ENCODE results near the gene MGMT.

Gene MGMT

DNA sequence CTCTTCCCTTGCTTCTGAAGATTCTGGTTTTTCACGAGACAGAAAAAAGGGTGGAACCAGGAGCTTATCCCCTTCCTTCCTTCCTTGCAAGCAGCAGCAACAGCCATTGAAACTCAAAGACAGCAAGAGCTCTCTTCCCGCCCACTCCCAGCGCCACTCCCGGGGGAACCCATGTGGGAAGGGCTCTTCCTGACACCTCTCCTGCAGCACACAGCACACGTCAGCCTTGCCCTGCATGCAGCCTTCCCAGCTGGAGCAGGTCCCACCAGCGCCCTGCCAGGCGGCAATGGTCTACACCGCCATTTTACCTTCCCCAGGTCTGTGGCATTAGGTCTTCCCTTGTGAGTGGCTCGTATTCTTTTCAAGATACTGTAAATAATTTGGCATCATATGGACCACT lies 161.8 kb downstream of the MGMT start:
- TF ChIP-seq, protein P1, sequence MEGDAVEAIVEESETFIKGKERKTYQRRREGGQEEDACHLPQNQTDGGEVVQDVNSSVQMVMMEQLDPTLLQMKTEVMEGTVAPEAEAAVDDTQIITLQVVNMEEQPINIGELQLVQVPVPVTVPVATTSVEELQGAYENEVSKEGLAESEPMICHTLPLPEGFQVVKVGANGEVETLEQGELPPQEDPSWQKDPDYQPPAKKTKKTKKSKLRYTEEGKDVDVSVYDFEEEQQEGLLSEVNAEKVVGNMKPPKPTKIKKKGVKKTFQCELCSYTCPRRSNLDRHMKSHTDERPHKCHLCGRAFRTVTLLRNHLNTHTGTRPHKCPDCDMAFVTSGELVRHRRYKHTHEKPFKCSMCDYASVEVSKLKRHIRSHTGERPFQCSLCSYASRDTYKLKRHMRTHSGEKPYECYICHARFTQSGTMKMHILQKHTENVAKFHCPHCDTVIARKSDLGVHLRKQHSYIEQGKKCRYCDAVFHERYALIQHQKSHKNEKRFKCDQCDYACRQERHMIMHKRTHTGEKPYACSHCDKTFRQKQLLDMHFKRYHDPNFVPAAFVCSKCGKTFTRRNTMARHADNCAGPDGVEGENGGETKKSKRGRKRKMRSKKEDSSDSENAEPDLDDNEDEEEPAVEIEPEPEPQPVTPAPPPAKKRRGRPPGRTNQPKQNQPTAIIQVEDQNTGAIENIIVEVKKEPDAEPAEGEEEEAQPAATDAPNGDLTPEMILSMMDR (IDR thresholded peaks at IDR 0.05; ENCODE audit: low read depth, low read length), result no peak
- no peak for DNase-seq (ENCODE audit: extremely low read depth, low read depth)

- TF ChIP-seq, protein P1 (IDR thresholded peaks at IDR 0.05; ENCODE audit: low read depth, low read length), result no peak
- no peak for DNase-seq (ENCODE audit: extremely low read depth, low read depth)
Measured at GRCh38 chr10:129629911-129630310, 162.9 kb downstream of the MGMT start.

GRCh38 chr10:129631006-129631405 lies 164.0 kb downstream of the MGMT start:
- DNase-seq (ENCODE audit: extremely low read depth, low read depth), result no peak
- TF ChIP-seq, protein P1 (IDR thresholded peaks at IDR 0.05; ENCODE audit: low read depth, low read length), result no peak

DNA sequence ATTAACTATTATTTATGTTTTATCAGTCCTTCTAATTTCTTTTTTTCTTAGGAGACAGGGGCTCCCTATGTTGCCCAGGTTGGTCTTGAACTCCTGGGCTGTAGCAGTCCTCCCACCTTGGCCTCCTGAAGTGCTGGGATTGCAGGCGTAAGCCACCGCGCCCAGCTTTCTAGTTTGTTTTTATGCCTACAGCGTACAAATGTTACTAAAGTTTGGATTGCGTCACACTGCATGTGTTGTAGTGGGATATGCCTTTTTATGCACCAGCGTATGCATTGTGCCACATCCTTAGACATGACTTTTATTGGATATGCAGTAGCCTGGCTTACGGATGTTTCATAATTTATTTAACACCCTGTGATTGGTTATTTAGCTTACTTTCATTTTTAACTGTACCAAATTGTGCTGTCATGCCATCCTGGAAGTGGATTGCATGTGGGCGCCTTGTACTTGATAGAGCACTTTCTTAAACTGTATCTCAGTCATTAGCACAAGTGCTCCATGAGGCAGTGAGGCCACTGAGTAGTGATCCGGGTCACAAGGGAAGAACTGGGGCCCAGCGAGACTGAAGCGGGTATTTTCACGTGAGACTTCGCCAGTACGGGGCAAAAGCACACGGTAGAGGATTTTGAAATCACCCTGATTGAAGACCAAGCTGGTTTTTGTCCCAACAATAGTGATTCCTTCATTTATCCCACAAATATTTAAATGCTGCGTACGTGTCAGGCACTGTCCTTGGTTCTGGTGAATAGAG lies 165.0 kb downstream of the MGMT start:
- no peak for DNase-seq (ENCODE audit: extremely low read depth, low read depth)
- TF ChIP-seq, protein P1 (IDR thresholded peaks at IDR 0.05; ENCODE audit: low read depth, low read length), result no peak

GRCh38 chr10:129637010-129637409 lies 170.0 kb downstream of the MGMT start:
- DNase-seq (ENCODE audit: extremely low read depth, low read depth), result no peak
- TF ChIP-seq, protein P1 (IDR thresholded peaks at IDR 0.05; ENCODE audit: low read depth, low read length), result no peak

- TF ChIP-seq, protein P1 (IDR thresholded peaks at IDR 0.05; ENCODE audit: low read depth, low read length), result no peak
- no peak for DNase-seq (ENCODE audit: extremely low read depth, low read depth)
Measured at GRCh38 chr10:129637846-129638245, 170.8 kb downstream of the MGMT start.

DNA sequence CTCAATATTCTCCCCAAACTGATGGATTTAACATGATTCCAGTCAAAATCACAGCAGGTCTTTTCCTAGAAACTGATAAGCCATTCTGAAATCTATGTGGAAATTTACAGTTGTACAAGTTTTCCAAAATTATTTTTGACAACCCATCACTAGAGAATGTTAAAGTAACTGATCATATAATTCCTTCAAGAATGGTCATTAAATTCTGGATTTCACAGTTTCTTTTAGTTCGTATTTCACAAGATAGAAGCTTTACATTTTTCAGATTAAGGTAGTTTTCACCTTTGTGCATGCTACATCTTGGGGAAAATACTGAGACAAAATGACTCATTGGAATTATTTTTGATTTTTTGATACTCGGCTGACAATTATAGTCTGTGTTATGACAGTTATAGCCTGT lies 174.3 kb downstream of the MGMT start:
- DNase-seq (ENCODE audit: extremely low read depth, low read depth), result no peak
- TF ChIP-seq, protein P1 (IDR thresholded peaks at IDR 0.05; ENCODE audit: low read depth, low read length), result no peak
